Ectodermal cell (in vitro differentiated cells): ENCODE measurements around the gene CNIH2.
A peak's percentile ranks its signal among the peaks of the same experiment; 100 is the strongest.

ENCODE experiments used
- H3K27ac ChIP-seq: 2 replicates; pipeline ENCODE4 v1.7.0; 2013; ENCODE audit warnings: mild to moderate bottlenecking, low read depth, low read length; ENCODE audit not compliant: insufficient read depth, poor library complexity, severe bottlenecking
- H3K27me3 ChIP-seq: 2 replicates; pipeline ENCODE4 v1.7.0; 2013; ENCODE audit warnings: mild to moderate bottlenecking, low read length; ENCODE audit not compliant: insufficient read depth, control insufficient read depth, poor library complexity, severe bottlenecking
- H3K36me3 ChIP-seq: one replicate; pipeline ENCODE4 v1.7.0; 2013; ENCODE audit warnings: low read length; ENCODE audit not compliant: control insufficient read depth, insufficient read depth
- H3K4me1 ChIP-seq: one replicate; pipeline ENCODE4 v1.7.0; 2013; ENCODE audit warnings: low read length; ENCODE audit not compliant: control insufficient read depth, insufficient read depth
- H3K4me3 ChIP-seq: 2 replicates; pipeline ENCODE4 v1.7.0; 2013; ENCODE audit warnings: low read depth, low read length, control low read depth; ENCODE audit not compliant: insufficient read depth
- H3K9me3 ChIP-seq: 2 replicates; pipeline ENCODE4 v1.7.0; 2013; ENCODE audit warnings: mild to moderate bottlenecking, low read length, moderate library complexity; ENCODE audit not compliant: control insufficient read depth
- WGBS, 2 experiments: methylation state at CpG; one replicate each; pipeline ENCODE4 v1.1.7; 2013; ENCODE audit warnings: missing lambda C conversion rate in 2 of 2; 5-methylcytosine and 5-hydroxymethylcytosine counted together

Gene CNIH2

DNA sequence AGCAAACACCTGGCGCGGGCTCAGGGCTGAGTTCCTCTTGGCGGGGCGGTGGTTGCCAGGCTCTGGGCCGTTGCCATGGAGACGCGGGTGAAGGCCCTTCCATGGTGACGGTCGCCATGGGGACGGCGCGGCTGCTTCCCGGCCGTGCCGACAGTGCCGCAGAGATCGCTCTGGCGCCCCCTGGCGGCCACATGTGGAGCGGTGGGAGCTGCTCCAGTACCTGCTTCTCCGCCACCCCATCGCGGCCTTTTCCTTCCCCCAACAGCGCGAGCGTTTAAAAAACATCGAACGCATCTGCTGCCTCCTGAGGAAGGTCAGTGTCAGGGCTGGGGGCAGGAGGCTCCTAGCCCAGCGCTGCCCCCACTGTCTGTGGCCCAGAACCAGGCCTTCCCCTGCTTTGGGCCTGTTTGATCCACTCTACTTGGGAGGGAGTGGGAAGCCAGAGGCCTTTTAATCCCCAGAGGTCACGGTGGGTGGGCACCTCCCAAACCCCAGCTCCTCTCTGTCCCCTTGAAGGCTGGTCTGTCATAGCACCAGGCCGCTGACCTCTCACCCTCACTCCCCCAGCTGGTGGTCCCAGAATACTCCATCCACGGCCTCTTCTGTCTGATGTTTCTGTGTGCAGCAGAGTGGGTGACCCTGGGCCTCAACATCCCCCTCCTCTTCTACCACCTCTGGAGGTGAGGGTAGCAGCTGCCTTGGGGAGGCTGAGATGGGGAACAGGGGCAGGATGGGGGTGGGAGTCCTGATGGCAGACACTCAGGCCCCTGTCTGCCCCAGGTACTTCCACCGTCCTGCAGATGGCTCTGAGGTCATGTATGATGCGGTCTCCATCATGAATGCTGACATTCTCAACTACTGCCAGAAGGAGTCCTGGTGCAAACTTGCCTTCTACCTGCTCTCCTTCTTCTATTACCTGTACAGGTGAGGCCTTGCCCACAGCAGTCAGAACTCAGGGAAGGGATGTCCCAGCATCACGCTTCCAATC lies 4.8 kb downstream of the CNIH2 start:
- Histone ChIP-seq H3K36me3 (peaks cover 9% of the 10 kb centered on the region), H3K4me3 (no peak overlapping the region), H3K27ac (no peak overlapping the region), H3K9me3 (no peaks in the 10 kb centered on the region), H3K4me1 (peaks cover 36% of the 10 kb centered on the region), H3K27me3 (no peaks in the 10 kb centered on the region)
- WGBS, 2 experiments = 14 to 16% methylated on average over 34 to 35 of the region's 35 CpGs

- Histone ChIP-seq H3K4me3 (no peak overlapping the region), H3K27ac (no peak overlapping the region), H3K27me3 (no peaks in the 10 kb centered on the region), H3K9me3 (no peaks in the 10 kb centered on the region), H3K4me1 (peaks cover 36% of the 10 kb centered on the region), H3K36me3 (peaks cover 9% of the 10 kb centered on the region)
- 87 to 94% methylated on average over 14 of the region's 14 CpGs for WGBS, 2 experiments
These were observed 5.6 kb downstream of the CNIH2 start for GRCh38 chr11:66283461-66284105.

GRCh38 chr11:66284526-66285078 lies 6.6 kb downstream of the CNIH2 start:
- Histone ChIP-seq H3K36me3 (peaks cover 9% of the 10 kb centered on the region), H3K4me3 (no peak overlapping the region), H3K9me3 (no peaks in the 10 kb centered on the region), H3K4me1 (peaks cover 29% of the 10 kb centered on the region), H3K27me3 (no peaks in the 10 kb centered on the region), H3K27ac (no peak overlapping the region)
- 95 to 96% methylated on average over 16 of the region's 16 CpGs for WGBS, 2 experiments

GRCh38 chr11:66285250-66285947 lies 7.4 kb downstream of the CNIH2 start:
- WGBS, 2 experiments = 93 to 95% methylated on average over 13 of the region's 13 CpGs
- Histone ChIP-seq H3K27ac (no peak overlapping the region), H3K36me3 (peaks cover 9% of the 10 kb centered on the region), H3K9me3 (no peaks in the 10 kb centered on the region), H3K27me3 (peaks cover 8% of the 10 kb centered on the region), H3K4me1 (peaks cover 24% of the 10 kb centered on the region), H3K4me3 (no peak overlapping the region)

DNA sequence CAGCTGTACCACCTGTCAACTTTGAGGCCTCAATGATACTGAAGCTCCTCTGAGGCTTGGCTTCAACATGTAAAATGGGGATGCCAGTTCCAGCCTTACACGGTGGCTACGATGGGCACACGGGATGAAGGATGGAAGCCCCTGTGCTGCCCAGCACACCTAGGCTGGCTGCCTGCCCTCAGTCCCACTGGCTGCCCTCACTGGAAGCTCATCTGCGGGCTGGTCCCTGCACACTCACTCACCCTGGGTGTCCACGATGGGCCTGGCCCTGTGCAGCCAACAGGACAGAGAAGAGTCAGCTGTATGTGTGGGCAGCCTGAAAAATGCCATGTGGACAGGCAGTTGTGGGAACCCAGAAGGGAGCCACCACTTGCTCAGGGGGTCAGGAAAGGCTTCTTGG lies 8.7 kb downstream of the CNIH2 start:
- Histone ChIP-seq H3K27me3 (peaks cover 21% of the 10 kb centered on the region), H3K36me3 (peaks cover 9% of the 10 kb centered on the region), H3K9me3 (no peaks in the 10 kb centered on the region), H3K4me3 (no peak overlapping the region), H3K4me1 (peaks cover 11% of the 10 kb centered on the region), H3K27ac (no peak overlapping the region)
- WGBS, 2 experiments = 93% methylated on average over 5 of the region's 5 CpGs

- Histone ChIP-seq H3K4me3 (no peak overlapping the region), H3K9me3 (no peaks in the 10 kb centered on the region), H3K36me3 (peaks cover 9% of the 10 kb centered on the region), H3K27ac (no peak overlapping the region), H3K4me1 (peaks cover 13% of the 10 kb centered on the region), H3K27me3 (peaks cover 27% of the 10 kb centered on the region)
- WGBS, 2 experiments = 92 to 94% methylated on average over 10 of the region's 10 CpGs
These were observed 9.4 kb downstream of the CNIH2 start for GRCh38 chr11:66287211-66287888.

GRCh38 chr11:66287889-66288670 lies 10.1 kb downstream of the CNIH2 start:
- H3K27me3 ChIP-seq = peaks cover 34% of the 10 kb centered on the region
- peak overlapping the region; percentile 69 for H3K4me3 ChIP-seq
- WGBS, 2 experiments = 59 to 60% methylated on average over 20 of the region's 20 CpGs
- H3K27ac ChIP-seq = peak overlapping the region; percentile 50
- peaks cover 12% of the 10 kb centered on the region for H3K4me1 ChIP-seq
- no peaks in the 10 kb centered on the region for H3K9me3 ChIP-seq
- peaks cover 9% of the 10 kb centered on the region for H3K36me3 ChIP-seq

GRCh38 chr11:66288671-66289547 lies 10.9 kb downstream of the CNIH2 start, which contains the start of gene YIF1A:
Gene YIF1A, minus strand, starts transcription at chr11:66289143. Its CDS starts 158 bp downstream, at chr11:66288985.
- no peaks in the 10 kb centered on the region for H3K9me3 ChIP-seq
- 0% methylated on average over 87 of the region's 87 CpGs for WGBS, 2 experiments
- peak within 1 kb of the TSS; percentile 76 for H3K27ac ChIP-seq
- H3K4me3 ChIP-seq = peak within 1 kb of the TSS; percentile 69
- peaks cover 12% of the 10 kb centered on the region for H3K4me1 ChIP-seq
- peaks cover 43% of the 10 kb centered on the region for H3K27me3 ChIP-seq
- H3K36me3 ChIP-seq = peaks cover 2% of the 10 kb centered on the region
